Neural cell (in vitro differentiated cells): ENCODE measurements around the gene FRMD4A. TPM values are rescaled to one million over a fixed set of nuclear protein-coding genes. Genes with fewer than 3 reads are reported as not detected.
"Not testable (repeated sequence)": the region's sequence is repeated elsewhere in the genome, so short reads cannot be mapped to it uniquely, and the experiment has no call there.

ENCODE experiments used
- H2AFZ ChIP-seq: fragments of 200-600, 300-800 bp; sonication (generic), shearing (Covaris generic); 2 replicates; pipeline ENCODE4 v1.6.0; 2014; ENCODE audit warnings: low read depth, mild to moderate bottlenecking, antibody characterized with exemption, low read length, moderate library complexity
- H3F3A ChIP-seq: fragments of 200-600 bp; shearing (Covaris generic); 2 replicates; pipeline ENCODE4 v1.6.1; 2016; ENCODE audit warnings: mild to moderate bottlenecking, moderate library complexity, mixed read lengths, antibody characterized with exemption, low read length; ENCODE audit not compliant: insufficient read depth, poor library complexity, severe bottlenecking
- H3K27ac ChIP-seq: fragments of 200-600, 300-800 bp; sonication (generic), shearing (Covaris generic); 2 replicates; pipeline ENCODE4 v1.5.1; 2014; ENCODE audit warnings: mild to moderate bottlenecking, low read length, moderate library complexity
- H3K27me3 ChIP-seq: fragments of 300-800, 200-600 bp; sonication (generic), shearing (Covaris generic); 2 replicates; pipeline ENCODE4 v1.6.0; 2014; ENCODE audit warnings: mild to moderate bottlenecking, low read depth, low read length, moderate library complexity; ENCODE audit not compliant: insufficient read depth
- H3K36me3 ChIP-seq: fragments of 300-800, 200-600 bp; sonication (generic), shearing (Covaris generic); 2 replicates; pipeline ENCODE4 v1.5.1; 2014; ENCODE audit warnings: mild to moderate bottlenecking, antibody characterized with exemption, low read length, moderate library complexity; ENCODE audit not compliant: insufficient read depth
- H3K4me2 ChIP-seq: fragments of 300-800, 200-600 bp; sonication (generic), shearing (Covaris generic); 2 replicates; pipeline ENCODE4 v1.6.0; 2014; ENCODE audit warnings: mild to moderate bottlenecking, low read length
- H3K4me3 ChIP-seq: fragments of 300-800, 200-600 bp; sonication (generic), shearing (Covaris generic); 2 replicates; pipeline ENCODE4 v1.5.1; 2014; ENCODE audit warnings: mild to moderate bottlenecking, low read length, moderate library complexity
- H3K79me2 ChIP-seq: fragments of 200-600 bp; shearing (Covaris generic); replicated peaks from 2 replicates; pipeline ENCODE4 v1.6.0; 2014; ENCODE audit warnings: mild to moderate bottlenecking, low read length, moderate library complexity; ENCODE audit not compliant: insufficient read depth
- H3K9ac ChIP-seq: fragments of 300-800, 200-600 bp; sonication (generic), shearing (Covaris generic); 2 replicates; pipeline ENCODE4 v1.6.1; 2016; ENCODE audit warnings: mild to moderate bottlenecking, low read length, mixed read lengths
- H3K9me2 ChIP-seq: fragments of 200-600 bp; shearing (Covaris generic); 2 replicates; pipeline ENCODE4 v1.6.1; 2016; ENCODE audit warnings: mild to moderate bottlenecking, low read length, mixed read lengths; ENCODE audit not compliant: insufficient read depth
- H3K9me3 ChIP-seq: fragments of 200-600, 300-800 bp; sonication (generic), shearing (Covaris generic); 2 replicates; pipeline ENCODE4 v1.6.1; 2016; ENCODE audit warnings: mild to moderate bottlenecking, mixed run types, low read length, moderate library complexity, mixed read lengths
- H4K20me1 ChIP-seq: fragments of 200-600 bp; shearing (Covaris generic); 2 replicates; pipeline ENCODE4 v1.6.1; 2016; ENCODE audit warnings: mild to moderate bottlenecking, mixed run types; ENCODE audit not compliant: insufficient read depth
- EP300 ChIP-seq: fragments of 450-650 bp; conservative IDR thresholded peaks from 2 replicates; pipeline ENCODE4 v1.6.1; 2014; ENCODE audit warnings: antibody characterized with exemption, mild to moderate bottlenecking, moderate library complexity; ENCODE audit not compliant: poor library complexity, severe bottlenecking
- EZH2 ChIP-seq: fragments of 200-600, 300-800 bp; shearing (Covaris generic), sonication (generic); IDR thresholded peaks from 2 replicates; pipeline ENCODE4 v1.6.1; 2014; ENCODE audit warnings: antibody characterized with exemption, low read length, borderline replicate concordance, mild to moderate bottlenecking; ENCODE audit not compliant: insufficient read depth, poor library complexity, severe bottlenecking
- MXI1 ChIP-seq: fragments of 450-650 bp; conservative IDR thresholded peaks from 2 replicates; pipeline ENCODE4 v1.6.1; 2014; ENCODE audit warnings: antibody characterized with exemption, mild to moderate bottlenecking; ENCODE audit not compliant: poor library complexity, severe bottlenecking
- POLR2AphosphoS5 ChIP-seq: IDR thresholded peaks from 2 replicates; pipeline ENCODE4 v1.6.1; 2012
- RAD21 ChIP-seq: fragments of 450-650 bp; conservative IDR thresholded peaks from 2 replicates; pipeline ENCODE4 v1.6.1; 2014; ENCODE audit warnings: antibody characterized with exemption, mild to moderate bottlenecking, moderate library complexity
- SMC3 ChIP-seq: fragments of 450-650 bp; conservative IDR thresholded peaks from 2 replicates; pipeline ENCODE4 v1.6.1; 2014; ENCODE audit warnings: antibody characterized with exemption, mild to moderate bottlenecking, moderate library complexity; ENCODE audit not compliant: poor library complexity
- TAF1 ChIP-seq: IDR thresholded peaks from 2 replicates; pipeline ENCODE4 v1.6.1; 2012; ENCODE audit warnings: low read depth
- polyA plus RNA-seq: library from polyadenylated mRNA; depleted of rRNA; stranded (reverse); fragments of >200 nt; gene quantifications from 2 replicates; pipeline ENCODE4 v1.2.3, GENCODE V29; 2014
- TF ChIP-seq, protein P1 (sequence below): IDR thresholded peaks from 2 replicates; pipeline ENCODE4 v1.6.1; 2012; ENCODE audit warnings: borderline replicate concordance
- TF ChIP-seq, protein P2 (sequence below): fragments of 450-650 bp; IDR thresholded peaks from 2 replicates; pipeline ENCODE4 v1.5.1; 2014; ENCODE audit warnings: antibody characterized with exemption, mild to moderate bottlenecking, moderate library complexity; ENCODE audit not compliant: poor library complexity, severe bottlenecking

The FRMD4A gene
- polyA plus RNA-seq, 1 donor from 2014 or later: 36.5 TPM

DNA sequence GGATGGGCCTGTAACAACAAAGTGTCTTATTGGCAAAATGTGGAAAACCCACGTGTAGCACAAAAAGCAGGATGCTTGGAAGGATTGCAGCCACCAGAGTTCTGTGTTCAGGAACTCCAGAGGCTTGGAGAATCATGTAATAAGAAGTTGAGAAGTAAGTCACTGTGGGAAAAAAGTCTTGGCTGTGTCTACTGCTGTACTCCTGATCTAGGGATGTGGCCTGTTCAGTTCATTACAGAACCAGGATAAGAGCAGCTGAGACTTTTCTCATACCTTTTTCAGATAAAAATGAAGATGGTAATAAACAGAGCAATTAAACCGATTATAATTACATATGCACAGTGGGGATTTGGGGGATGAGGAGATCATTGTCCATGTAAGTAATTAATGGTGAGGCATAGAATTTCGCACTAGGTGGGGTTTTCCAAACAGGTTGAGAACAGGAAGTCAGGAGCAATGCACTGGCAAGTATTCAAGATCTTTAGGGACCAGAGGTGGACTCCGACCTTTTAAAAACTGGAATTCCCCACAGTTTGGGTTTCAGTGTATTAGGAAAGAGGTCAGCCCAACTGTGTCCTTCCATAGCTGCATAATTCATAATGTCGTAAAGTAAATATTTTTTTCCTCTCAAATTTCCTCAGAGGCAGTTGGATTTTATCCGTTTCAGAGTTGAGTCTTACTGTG is 281.7 kb downstream of the FRMD4A start:
- Histone ChIP-seq H3K9ac (no peak overlapping the region), H3K4me2 (no peak overlapping the region), H3K4me3 (no peak overlapping the region), H3F3A (no peaks in the 10 kb centered on the region), H3K36me3 (no peaks in the 10 kb centered on the region), H3K9me3 (peaks cover 4% of the 10 kb centered on the region), H4K20me1 (no peaks in the 10 kb centered on the region), H3K79me2 (no peaks in the 10 kb centered on the region), H3K27me3 (no peaks in the 10 kb centered on the region), H3K27ac (no peak overlapping the region), H3K9me2 (no peaks in the 10 kb centered on the region), H2AFZ (no peak overlapping the region)
- TF ChIP-seq POLR2AphosphoS5 (no peak), EP300 (no peak), MXI1 (no peak), TAF1 (no peak), RAD21 (no peak), EZH2 (no peak), SMC3 (no peak)
- TF ChIP-seq, protein P1, sequence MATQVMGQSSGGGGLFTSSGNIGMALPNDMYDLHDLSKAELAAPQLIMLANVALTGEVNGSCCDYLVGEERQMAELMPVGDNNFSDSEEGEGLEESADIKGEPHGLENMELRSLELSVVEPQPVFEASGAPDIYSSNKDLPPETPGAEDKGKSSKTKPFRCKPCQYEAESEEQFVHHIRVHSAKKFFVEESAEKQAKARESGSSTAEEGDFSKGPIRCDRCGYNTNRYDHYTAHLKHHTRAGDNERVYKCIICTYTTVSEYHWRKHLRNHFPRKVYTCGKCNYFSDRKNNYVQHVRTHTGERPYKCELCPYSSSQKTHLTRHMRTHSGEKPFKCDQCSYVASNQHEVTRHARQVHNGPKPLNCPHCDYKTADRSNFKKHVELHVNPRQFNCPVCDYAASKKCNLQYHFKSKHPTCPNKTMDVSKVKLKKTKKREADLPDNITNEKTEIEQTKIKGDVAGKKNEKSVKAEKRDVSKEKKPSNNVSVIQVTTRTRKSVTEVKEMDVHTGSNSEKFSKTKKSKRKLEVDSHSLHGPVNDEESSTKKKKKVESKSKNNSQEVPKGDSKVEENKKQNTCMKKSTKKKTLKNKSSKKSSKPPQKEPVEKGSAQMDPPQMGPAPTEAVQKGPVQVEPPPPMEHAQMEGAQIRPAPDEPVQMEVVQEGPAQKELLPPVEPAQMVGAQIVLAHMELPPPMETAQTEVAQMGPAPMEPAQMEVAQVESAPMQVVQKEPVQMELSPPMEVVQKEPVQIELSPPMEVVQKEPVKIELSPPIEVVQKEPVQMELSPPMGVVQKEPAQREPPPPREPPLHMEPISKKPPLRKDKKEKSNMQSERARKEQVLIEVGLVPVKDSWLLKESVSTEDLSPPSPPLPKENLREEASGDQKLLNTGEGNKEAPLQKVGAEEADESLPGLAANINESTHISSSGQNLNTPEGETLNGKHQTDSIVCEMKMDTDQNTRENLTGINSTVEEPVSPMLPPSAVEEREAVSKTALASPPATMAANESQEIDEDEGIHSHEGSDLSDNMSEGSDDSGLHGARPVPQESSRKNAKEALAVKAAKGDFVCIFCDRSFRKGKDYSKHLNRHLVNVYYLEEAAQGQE: no peak
- TF ChIP-seq, protein P2, sequence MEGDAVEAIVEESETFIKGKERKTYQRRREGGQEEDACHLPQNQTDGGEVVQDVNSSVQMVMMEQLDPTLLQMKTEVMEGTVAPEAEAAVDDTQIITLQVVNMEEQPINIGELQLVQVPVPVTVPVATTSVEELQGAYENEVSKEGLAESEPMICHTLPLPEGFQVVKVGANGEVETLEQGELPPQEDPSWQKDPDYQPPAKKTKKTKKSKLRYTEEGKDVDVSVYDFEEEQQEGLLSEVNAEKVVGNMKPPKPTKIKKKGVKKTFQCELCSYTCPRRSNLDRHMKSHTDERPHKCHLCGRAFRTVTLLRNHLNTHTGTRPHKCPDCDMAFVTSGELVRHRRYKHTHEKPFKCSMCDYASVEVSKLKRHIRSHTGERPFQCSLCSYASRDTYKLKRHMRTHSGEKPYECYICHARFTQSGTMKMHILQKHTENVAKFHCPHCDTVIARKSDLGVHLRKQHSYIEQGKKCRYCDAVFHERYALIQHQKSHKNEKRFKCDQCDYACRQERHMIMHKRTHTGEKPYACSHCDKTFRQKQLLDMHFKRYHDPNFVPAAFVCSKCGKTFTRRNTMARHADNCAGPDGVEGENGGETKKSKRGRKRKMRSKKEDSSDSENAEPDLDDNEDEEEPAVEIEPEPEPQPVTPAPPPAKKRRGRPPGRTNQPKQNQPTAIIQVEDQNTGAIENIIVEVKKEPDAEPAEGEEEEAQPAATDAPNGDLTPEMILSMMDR: no peak

DNA sequence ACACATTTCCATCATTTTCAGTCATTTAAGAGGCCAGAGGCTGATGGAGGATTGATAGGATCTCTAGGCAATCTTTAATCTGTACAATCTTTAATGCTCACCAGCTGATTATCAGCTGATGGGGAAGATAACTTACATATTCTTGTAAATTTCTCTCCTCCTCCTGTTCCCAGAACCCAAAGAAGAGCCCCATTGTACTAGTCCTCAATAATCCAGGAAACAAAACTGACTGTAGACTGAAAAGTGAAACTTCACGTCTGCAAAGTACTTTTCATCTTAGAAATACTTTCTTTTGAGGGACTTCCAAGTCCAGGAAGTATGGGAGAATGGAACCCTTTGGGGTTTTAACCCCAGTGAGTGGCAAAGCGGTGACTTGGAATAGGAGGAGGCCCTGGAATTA is 283.3 kb downstream of the FRMD4A start:
- Histone ChIP-seq H3K27me3 (no peaks in the 10 kb centered on the region), H3K4me2 (no peak overlapping the region), H3K36me3 (no peaks in the 10 kb centered on the region), H3K4me3 (no peak overlapping the region), H3F3A (no peaks in the 10 kb centered on the region), H3K9me3 (no peaks in the 10 kb centered on the region), H3K79me2 (no peaks in the 10 kb centered on the region), H3K27ac (no peak overlapping the region), H2AFZ (no peak overlapping the region), H3K9me2 (no peaks in the 10 kb centered on the region), H3K9ac (no peak overlapping the region), H4K20me1 (no peaks in the 10 kb centered on the region)
- TF ChIP-seq RAD21 (no peak), POLR2AphosphoS5 (no peak), MXI1 (no peak), EP300 (no peak), TAF1 (no peak), SMC3 (no peak), EZH2 (no peak)
- TF ChIP-seq, protein P2: no peak
- TF ChIP-seq, protein P1: no peak

DNA sequence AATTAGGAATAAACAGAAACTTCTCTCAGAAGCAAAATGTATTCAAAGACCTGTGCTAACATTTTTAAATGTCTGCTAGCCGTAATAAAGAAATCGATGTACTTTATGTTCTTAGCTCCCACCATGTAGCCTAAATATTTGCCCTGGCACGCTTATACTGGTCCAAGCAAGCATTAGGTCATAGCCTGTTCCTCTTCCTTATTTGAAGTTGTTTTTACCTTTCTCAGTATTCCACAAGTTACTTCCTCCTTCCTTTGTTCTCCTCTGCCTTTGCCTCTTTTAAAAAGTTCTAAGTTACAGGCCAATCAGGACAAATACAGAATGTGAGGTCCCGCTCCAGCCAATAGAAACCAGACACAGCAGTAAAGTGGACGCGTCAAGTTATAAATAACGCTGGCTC is 288.7 kb downstream of the FRMD4A start:
- H3K9me3 ChIP-seq, H3K4me3 ChIP-seq, H3K27ac ChIP-seq, H3K4me2 ChIP-seq, H3K9me2 ChIP-seq, H2AFZ ChIP-seq, H3K79me2 ChIP-seq, H3F3A ChIP-seq, H3K36me3 ChIP-seq, H3K27me3 ChIP-seq, H3K9ac ChIP-seq, H4K20me1 ChIP-seq: not testable (repeated sequence)
